Right cardiac atrium (tissue), 5 donors: ENCODE results near the gene MDP1. TPM values are rescaled to one million over a fixed set of nuclear protein-coding genes. Genes with fewer than 3 reads are reported as not detected.
A peak's percentile ranks its signal among the peaks of the same experiment; 100 is the strongest.

ENCODE experiments used
- ATAC-seq, 2 donors: fragments of 200-7000 bp; cut with Tn5 transposase; one replicate each; pipeline versions ENCODE4 v1.8.0 to v1.9.1; 2020; ENCODE audit warnings: moderate library complexity in 2 of 2, mild to moderate bottlenecking in 1 of 2
- DNase-seq, 3 donors: peaks; one replicate each; pipeline ENCODE4 v3.0.0-alpha.2; 2020
- H3K27ac ChIP-seq: one replicate; pipeline ENCODE4 v1.5.1; 2013; ENCODE audit warnings: mild to moderate bottlenecking, low read length, control low read depth, moderate library complexity
- H3K27me3 ChIP-seq: one replicate; pipeline ENCODE4 v1.6.1; 2013; ENCODE audit not compliant: control insufficient read depth, insufficient read depth
- H3K4me1 ChIP-seq: one replicate; pipeline ENCODE4 v1.6.1; 2013; ENCODE audit warnings: low read length; ENCODE audit not compliant: control insufficient read depth, insufficient read depth
- H3K4me3 ChIP-seq: one replicate; pipeline ENCODE4 v1.5.1; 2013; ENCODE audit warnings: low read length, control low read depth
- H3K9me3 ChIP-seq: one replicate; pipeline ENCODE4 v1.6.1; 2013; ENCODE audit warnings: low read length; ENCODE audit not compliant: control insufficient read depth
- WGBS: extraction: QIAGEN DNeasy Blood & Tissue Kit; methylation state at CpG from one replicate; pipeline ENCODE4 v1.1.7; 2013; 5-methylcytosine and 5-hydroxymethylcytosine counted together
- intact Hi-C, 4 donors: fragments of 100-400 bp; cut with DNase I; formaldehyde crosslinking; loops; one replicate each; pipeline versions ENCODE4 v1.11.0 to v1.14.0; 2022 to 2023
- long read RNA-seq, 4 donors: library from polyadenylated mRNA; unstranded; transcript quantifications; one replicate each; pipeline ENCODE4 v2.0.0, GENCODE V29; 2020 to 2021
- polyA plus RNA-seq: library from polyadenylated mRNA; stranded (reverse); fragments of 200-250 nt; gene quantifications from one replicate; pipeline ENCODE4 v1.2.3, GENCODE V29; 2013
- total RNA-seq, 4 donors: library from RNA; stranded (reverse); fragmentation: NEBNext Ultra II Directional; extraction: Animal tissue kit (Norgen Biotek cat#: 25700); gene quantifications; one replicate each; pipeline ENCODE4 v1.2.1, GENCODE V29; 2021
- donor health status: healthy with polysubstance abuse.
- donor health status: DM: no; HTN: yes; CAD: no.
- donor health status: DM: no; HTN: no; CAD: no.
- donor health status: DM: no; HTN: yes; CAD: no; lungs with severe emphysema.
- donor health status: DM: yes; HTN: yes; CAD: no.

MDP1 gene
- total RNA-seq (10 to 100 TPM; 15.7 to 21.8 (median 18.8) TPM), polyA plus RNA-seq (26.8 TPM)
- long read RNA-seq, donor 1, transcript MDP1-201 (6 exons, 730 nt): major isoform, 6 of 8 reads
- long read RNA-seq, donor 1, partial matches to known transcripts: 1 of 8 reads
- long read RNA-seq, donor 1, other reads (novel, unspliced or antisense): 1 of 8 reads
- long read RNA-seq, donor 2, transcript MDP1-201 (6 exons, 730 nt): major isoform, 8 of 9 reads
- long read RNA-seq, donor 2, partial matches to known transcripts: 0 of 9 reads
- long read RNA-seq, donor 2, other reads (novel, unspliced or antisense): 0 of 9 reads
- long read RNA-seq, donor 3, partial matches to known transcripts: 0 of 4 reads
- long read RNA-seq, donor 3, other reads (novel, unspliced or antisense): 1 of 4 reads
- long read RNA-seq, donor 4, transcript MDP1-201 (6 exons, 730 nt): major isoform, 12 of 14 reads
- long read RNA-seq, donor 4, partial matches to known transcripts: 0 of 14 reads
- long read RNA-seq, donor 4, other reads (novel, unspliced or antisense): 0 of 14 reads

- intact Hi-C loops: no loop called here
- under 1% methylated on average over 40 of the region's 40 CpGs for whole genome bisulfite sequencing
- Histone ChIP-seq H3K4me1 (peaks cover 2% of the 10 kb centered on the region), H3K4me3 (peak within 1 kb of the TSS; percentile 86), H3K9me3 (no peaks in the 10 kb centered on the region), H3K27me3 (no peaks in the 10 kb centered on the region), H3K27ac (peak within 1 kb of the TSS; percentile 95)
- peak; percentile 80 to 84 for ATAC-seq
- peak; percentile 87 to 95 (median 94) for DNase-seq
Observed at GRCh38 chr14:24215495-24216344, at the start of gene MDP1. Gene MDP1 (minus strand): TSS chr14:24216066. CDS start chr14:24215955, 111 bp downstream.

- no peaks in the 10 kb centered on the region for H3K9me3 ChIP-seq
- no peaks in the 10 kb centered on the region for H3K4me1 ChIP-seq
- 68% methylated on average over 6 of the region's 6 CpGs for WGBS
- H3K4me3 ChIP-seq: no peak overlapping the region
- no peak overlapping the region for H3K27ac ChIP-seq
- H3K27me3 ChIP-seq: no peaks in the 10 kb centered on the region
- ATAC-seq: no peak
- intact Hi-C loops: no loop called here
- peak in 1 of 3 donors; percentile 43 for DNase-seq
Observed at GRCh38 chr14:24264298-24264697, 48.4 kb upstream of the MDP1 start.

- intact Hi-C loops: no loop called here
- no peaks in the 10 kb centered on the region for H3K27me3 ChIP-seq
- DNase-seq (no peak), ATAC-seq (no peak)
- no peak overlapping the region for H3K4me3 ChIP-seq
- no peaks in the 10 kb centered on the region for H3K4me1 ChIP-seq
- no peaks in the 10 kb centered on the region for H3K9me3 ChIP-seq
- WGBS: 73% methylated on average over 6 of the region's 6 CpGs
- H3K27ac ChIP-seq: no peak overlapping the region
Observed at GRCh38 chr14:24263848-24264247, 48.0 kb upstream of the MDP1 start.

- peak in 1 of 2 donors; percentile 5 for ATAC-seq
- intact Hi-C loops: no loop called here
Observed at GRCh38 chr14:24262821-24263733, 47.2 kb upstream of the MDP1 start, which contains the start of gene TGM1. Gene TGM1 (minus strand): TSS chr14:24263177. CDS start chr14:24262352, 825 bp downstream.

DNA sequence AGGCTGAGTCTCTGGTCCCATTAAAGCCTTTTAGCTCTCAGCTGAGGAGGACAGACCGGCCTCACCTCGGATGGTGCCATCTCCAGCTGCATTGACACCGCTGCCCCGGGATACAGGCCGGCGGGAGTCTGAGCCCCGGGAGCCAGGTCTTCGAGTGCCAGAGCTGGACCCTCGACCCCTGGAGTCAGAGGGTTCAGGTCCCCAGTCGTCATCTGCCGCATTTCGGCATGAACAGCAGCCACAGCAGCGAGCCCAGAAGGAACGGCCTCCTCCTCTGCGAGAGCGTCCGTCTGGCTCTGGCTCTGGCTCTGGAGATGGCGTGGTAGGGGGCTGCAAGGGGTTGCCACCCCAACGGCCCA is 46.1 kb upstream of the MDP1 start:
- no peak overlapping the region for H3K27ac ChIP-seq
- no peak overlapping the region for H3K4me3 ChIP-seq
- peak in 1 of 3 donors; percentile 44 for DNase-seq
- H3K9me3 ChIP-seq: no peaks in the 10 kb centered on the region
- ATAC-seq: no peak
- H3K27me3 ChIP-seq: no peaks in the 10 kb centered on the region
- intact Hi-C loops: no loop called here
- no peaks in the 10 kb centered on the region for H3K4me1 ChIP-seq
- 89% methylated on average over 19 of the region's 19 CpGs for WGBS

More at GRCh38 chr14:24262821-24263733, 47.2 kb upstream of the MDP1 start, which contains the start of gene TGM1:
- DNase-seq: peak in 1 of 3 donors; percentile 38
- no peaks in the 10 kb centered on the region for H3K4me1 ChIP-seq
- WGBS: 85% methylated on average over 14 of the region's 14 CpGs
- H3K27me3 ChIP-seq: no peaks in the 10 kb centered on the region
- no peak within 1 kb of the TSS for H3K27ac ChIP-seq
- H3K4me3 ChIP-seq: no peak within 1 kb of the TSS
- no peaks in the 10 kb centered on the region for H3K9me3 ChIP-seq

DNA sequence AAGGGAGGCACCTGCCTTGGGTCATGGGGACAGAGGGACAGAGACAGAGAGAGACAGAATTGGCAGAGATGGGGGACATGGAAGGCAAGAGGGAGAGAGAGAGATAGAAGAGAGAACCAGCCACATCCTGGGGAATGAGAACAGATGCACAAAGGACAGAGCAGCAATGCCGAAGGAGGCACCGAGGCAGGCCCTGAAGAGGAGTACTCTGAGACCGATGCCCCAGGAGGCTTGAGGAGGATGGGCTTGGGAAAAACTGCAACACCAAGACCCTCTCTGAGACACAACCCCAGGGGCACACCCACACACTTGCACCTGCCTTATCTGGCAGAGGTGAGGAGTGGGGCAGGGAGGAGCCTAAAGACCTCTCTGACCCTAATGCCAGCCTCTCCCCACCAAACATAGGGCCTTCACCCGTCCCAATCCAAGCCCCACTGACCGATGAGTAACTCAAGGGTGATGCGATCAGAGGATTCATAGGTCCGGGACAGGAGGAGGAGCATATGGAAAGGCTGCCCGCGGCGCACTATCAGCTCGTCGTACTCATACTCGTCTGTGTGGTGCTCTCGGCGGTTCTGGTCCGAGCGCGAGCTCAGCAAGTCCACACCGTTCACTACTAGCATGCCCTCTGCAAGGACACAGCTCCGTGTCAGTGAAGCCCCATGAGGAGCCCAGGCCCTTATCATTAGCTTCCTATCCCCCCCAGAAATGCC is 45.5 kb upstream of the MDP1 start:
- ATAC-seq: no peak
- Histone ChIP-seq H3K4me1 (no peaks in the 10 kb centered on the region), H3K9me3 (no peaks in the 10 kb centered on the region), H3K27ac (no peak overlapping the region), H3K4me3 (no peak overlapping the region), H3K27me3 (no peaks in the 10 kb centered on the region)
- no peak for DNase-seq
- WGBS: 90% methylated on average over 20 of the region's 20 CpGs
- intact Hi-C loops: no loop called here

DNA sequence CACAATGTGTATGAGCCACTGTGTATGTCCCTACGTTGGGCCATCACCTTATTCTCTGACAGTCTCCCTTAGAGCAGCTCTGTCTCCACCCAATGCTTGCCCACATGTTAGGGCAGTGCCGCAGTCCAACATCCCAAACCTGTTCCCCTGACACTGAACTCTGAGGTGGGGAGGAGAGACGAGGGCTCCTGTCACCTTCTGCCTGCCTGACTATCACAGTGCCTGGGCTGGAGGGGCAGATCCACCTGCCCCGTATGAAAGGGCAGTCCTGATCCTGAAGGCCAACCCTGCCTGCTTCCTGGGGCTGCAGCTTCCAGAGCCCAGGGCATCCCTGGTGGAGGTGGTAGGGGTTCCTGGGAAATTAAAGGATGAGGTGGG is 44.9 kb upstream of the MDP1 start:
- Histone ChIP-seq H3K27ac (no peak overlapping the region), H3K9me3 (no peaks in the 10 kb centered on the region), H3K27me3 (no peaks in the 10 kb centered on the region), H3K4me3 (no peak overlapping the region), H3K4me1 (no peaks in the 10 kb centered on the region)
- ATAC-seq (no peak), DNase-seq (no peak)
- WGBS: 78% methylated on average over 4 of the region's 4 CpGs
- intact Hi-C loops: no loop called here

DNA sequence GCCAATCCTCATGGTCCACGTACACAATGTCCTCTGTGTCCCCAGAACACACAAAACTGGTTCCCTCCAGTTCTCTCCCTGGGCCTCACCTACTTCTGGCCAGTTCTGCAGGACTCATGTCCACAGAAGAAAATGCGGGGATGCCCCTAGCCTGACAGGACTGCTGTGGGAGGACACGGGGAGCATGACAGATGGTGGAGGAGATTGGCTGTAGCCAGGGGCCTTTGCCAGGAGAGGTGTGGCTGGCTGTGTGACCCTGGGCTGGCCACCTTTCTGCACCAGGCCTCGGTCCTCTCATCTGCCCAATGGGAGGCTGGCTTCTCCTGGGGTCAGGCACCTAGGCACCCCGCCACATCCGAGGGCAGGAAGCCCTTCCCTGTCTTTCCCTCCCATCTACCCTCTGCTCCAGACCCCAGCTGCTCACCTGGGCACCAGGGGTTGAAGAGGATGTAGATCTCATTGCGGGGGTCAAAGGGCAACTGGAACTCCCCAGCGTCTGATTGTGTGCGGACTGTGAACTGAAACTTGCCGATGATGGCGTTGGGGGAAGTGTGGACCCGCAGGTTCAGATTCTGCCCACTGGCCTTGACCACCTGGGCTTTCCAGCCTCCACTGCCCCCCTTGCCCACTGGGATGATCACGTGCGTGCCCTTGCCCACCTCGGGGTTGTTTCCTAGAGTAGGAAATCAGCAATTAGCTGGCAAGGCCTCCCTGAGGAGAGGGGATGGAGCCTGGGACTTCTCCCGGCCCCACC is 44.3 kb upstream of the MDP1 start:
- intact Hi-C loops: no loop called here
- no peaks in the 10 kb centered on the region for H3K4me1 ChIP-seq
- ATAC-seq (no peak), DNase-seq (no peak)
- H3K27me3 ChIP-seq: no peaks in the 10 kb centered on the region
- WGBS: 86% methylated on average over 16 of the region's 16 CpGs
- no peaks in the 10 kb centered on the region for H3K9me3 ChIP-seq
- no peak overlapping the region for H3K27ac ChIP-seq
- H3K4me3 ChIP-seq: no peak overlapping the region

GRCh38 chr14:24259282-24260025 is 43.6 kb upstream of the MDP1 start:
- 76% methylated on average over 16 of the region's 16 CpGs for WGBS
- Histone ChIP-seq H3K4me3 (no peak overlapping the region), H3K27ac (no peak overlapping the region), H3K4me1 (no peaks in the 10 kb centered on the region), H3K9me3 (no peaks in the 10 kb centered on the region), H3K27me3 (no peaks in the 10 kb centered on the region)
- no peak for DNase-seq
- intact Hi-C loops: no loop called here
- peak in 1 of 2 donors; percentile 14 for ATAC-seq
